Thyroid gland (tissue), 4 donors: ENCODE results near the gene ZNF846.

Experiments
- CTCF ChIP-seq, 6 experiments: fragments of 200-600 bp in 3 of 6; fragments of 450-650 bp in 3 of 6; sonication (generic) in 3 of 6; IDR thresholded peaks; one replicate each; pipeline ENCODE4 v1.5.1; 2016 to 2019; ENCODE audit warnings: antibody characterized with exemption in 6 of 6, mild to moderate bottlenecking in 2 of 6, inconsistent platforms in 1 of 6, moderate library complexity in 1 of 6
- POLR2A ChIP-seq, 2 donors: fragments of 450-650 bp; IDR thresholded peaks; one replicate each; pipeline ENCODE4 v1.6.1; 2017; ENCODE audit warnings: antibody characterized with exemption in 2 of 2, mild to moderate bottlenecking in 2 of 2, moderate library complexity in 1 of 2

GRCh38 chr19:9796113-9796773 lies 27.7 kb upstream of the ZNF846 start:
- TF ChIP-seq CTCF (IDR thresholded peaks at IDR 0.05) (peak; percentile 43 to 92 (median 87)), POLR2A (IDR thresholded peaks at IDR 0.05) (no peak)
